ENCODE data around the gene NFXL1.
A peak's percentile ranks its signal among the peaks of the same experiment; 100 is the strongest.

The NFXL1 gene

DNA sequence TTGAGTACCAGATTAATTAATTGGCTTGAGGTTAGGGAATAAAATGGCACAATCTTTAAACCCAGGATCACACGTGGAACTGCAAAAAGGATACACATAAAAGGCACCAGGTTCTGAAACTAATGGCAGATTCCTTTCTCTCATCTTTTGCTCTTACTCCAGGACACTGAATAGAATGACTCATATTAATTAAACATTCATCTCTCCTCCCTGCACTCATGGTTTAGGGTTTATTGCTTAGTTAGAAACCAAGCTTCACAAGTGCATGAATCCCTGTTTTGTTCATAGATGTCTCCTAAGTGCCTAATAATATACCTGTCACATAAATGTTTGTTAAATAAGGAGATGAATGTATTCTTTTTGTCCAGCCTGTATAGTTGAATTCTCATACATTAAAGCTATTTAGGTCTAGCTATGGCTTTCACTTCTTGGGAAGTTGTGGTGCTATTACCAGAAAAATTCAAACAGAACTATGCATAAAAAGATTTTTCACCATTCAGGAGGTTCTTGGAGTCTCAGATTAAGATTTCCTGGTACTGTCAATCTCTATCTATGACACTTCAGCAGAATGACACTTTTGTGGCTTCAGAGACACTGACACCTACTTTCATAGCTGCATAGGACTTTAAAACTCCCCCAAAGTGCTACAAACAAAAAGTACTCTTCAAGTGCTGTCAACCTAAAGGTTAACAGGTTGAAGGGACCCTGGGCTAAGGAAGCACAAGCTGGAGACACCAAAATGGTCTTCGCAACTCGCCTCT, 83.9 kb downstream of the NFXL1 start:
- no peak for DNase-seq (ENCODE audit: extremely low spot score)
- ChIA-PET POLR2A (no interaction called here), CTCF (interaction anchor here (0.8 to 4.7 kb wide), 2 partner anchors 10 to 13 kb away, joined by 3 to 20 read pairs; no protein-coding TSS in a partner anchor)
- TF ChIP-seq, protein P1, sequence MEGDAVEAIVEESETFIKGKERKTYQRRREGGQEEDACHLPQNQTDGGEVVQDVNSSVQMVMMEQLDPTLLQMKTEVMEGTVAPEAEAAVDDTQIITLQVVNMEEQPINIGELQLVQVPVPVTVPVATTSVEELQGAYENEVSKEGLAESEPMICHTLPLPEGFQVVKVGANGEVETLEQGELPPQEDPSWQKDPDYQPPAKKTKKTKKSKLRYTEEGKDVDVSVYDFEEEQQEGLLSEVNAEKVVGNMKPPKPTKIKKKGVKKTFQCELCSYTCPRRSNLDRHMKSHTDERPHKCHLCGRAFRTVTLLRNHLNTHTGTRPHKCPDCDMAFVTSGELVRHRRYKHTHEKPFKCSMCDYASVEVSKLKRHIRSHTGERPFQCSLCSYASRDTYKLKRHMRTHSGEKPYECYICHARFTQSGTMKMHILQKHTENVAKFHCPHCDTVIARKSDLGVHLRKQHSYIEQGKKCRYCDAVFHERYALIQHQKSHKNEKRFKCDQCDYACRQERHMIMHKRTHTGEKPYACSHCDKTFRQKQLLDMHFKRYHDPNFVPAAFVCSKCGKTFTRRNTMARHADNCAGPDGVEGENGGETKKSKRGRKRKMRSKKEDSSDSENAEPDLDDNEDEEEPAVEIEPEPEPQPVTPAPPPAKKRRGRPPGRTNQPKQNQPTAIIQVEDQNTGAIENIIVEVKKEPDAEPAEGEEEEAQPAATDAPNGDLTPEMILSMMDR (IDR thresholded peaks at IDR 0.05; ENCODE audit: control extremely low read depth, extremely low read depth, low read depth, missing control alignments) = no peak

DNA sequence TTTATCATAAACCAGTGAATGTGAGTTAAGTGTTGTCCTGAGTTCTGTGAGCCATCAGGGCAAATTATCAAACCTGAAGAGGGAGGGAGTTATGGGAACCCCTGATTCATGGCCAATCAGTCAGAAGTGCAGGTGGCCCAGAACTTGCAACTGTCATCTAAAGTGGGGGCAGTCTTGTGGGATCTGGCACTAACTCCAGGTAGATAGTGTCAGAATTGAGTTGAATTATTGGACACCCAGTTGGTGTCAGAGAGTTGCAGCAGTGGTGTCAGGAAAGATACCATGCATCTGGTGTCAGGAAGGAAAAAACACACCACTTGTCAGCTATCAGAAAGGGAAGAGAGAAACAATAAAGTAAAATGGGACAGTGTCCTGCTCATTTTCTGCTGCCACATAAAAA, 84.9 kb downstream of the NFXL1 start:
- ChIA-PET CTCF (interaction anchor here (4.7 kb wide), 1 partner anchor 11 kb away, joined by 20 read pairs; no protein-coding TSS in a partner anchor), POLR2A (no interaction called here)
- TF ChIP-seq, protein P1 (IDR thresholded peaks at IDR 0.05; ENCODE audit: control extremely low read depth, extremely low read depth, low read depth, missing control alignments) = no peak
- no peak for DNase-seq (ENCODE audit: extremely low spot score)

DNA sequence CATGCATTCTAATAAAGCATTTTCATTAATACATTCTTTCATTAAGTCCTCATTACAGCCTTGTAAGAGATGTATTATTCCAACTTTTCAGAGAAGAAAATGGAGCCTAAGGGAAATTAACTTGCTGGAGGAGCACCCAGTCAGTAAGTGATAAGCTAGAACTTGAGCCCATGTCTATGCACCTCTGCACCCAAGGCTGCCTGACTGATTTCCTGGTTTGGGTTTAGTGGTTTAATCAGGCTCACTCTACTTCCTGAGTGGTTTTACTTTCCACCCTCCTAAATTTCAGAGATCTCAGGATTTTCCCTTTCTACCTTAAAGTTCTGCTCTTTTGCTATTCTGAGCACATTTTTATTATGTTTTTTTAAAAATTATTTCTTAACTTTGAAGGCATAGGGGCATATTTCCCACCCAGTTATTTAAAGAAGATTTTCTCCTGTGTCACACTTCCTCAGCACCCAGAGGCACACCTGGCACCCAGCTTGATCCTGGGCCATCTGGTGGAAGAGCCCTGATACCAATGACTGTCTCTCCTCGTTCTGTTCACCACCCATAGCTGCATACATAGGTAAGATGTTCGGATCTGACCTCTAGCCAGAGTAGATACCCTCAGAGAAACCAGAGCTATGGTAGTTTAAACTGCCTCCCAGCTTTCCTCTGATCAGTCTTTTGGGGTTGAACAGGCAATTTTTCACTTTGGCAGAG, 86.9 kb downstream of the NFXL1 start:
- ChIA-PET CTCF (interaction anchor here (1.0 to 2.4 kb wide), 4 partner anchors 9 to 100 kb away, joined by 3 to 15 read pairs (median 3); no protein-coding TSS in a partner anchor), POLR2A (no interaction called here)
- no peak for DNase-seq (ENCODE audit: extremely low spot score)
- TF ChIP-seq, protein P1 (IDR thresholded peaks at IDR 0.05; ENCODE audit: control extremely low read depth, extremely low read depth, low read depth, missing control alignments) = no peak

DNA sequence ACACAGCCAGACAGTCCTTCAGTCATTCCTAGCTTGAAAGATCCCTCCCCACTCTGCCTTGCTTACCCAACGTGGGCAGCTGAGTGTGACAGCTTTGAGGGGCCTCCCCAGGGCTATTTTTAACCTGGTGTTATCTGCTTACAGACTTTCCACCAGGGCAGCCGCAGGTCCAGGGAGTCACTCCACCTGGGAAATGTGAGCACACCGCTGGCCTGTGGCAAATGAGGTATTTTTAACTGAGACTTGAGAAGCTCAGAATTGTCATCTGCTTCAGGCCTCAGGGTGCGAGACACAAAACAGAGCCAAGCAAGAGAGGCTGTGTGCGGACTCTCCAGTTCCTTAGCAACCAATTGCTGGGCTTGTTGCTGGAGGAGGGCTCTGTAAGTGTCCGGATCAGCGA, 89.5 kb downstream of the NFXL1 start:
- CTCF ChIA-PET = interaction anchor here (1.3 to 3.0 kb wide), 3 partner anchors 10 to 15 kb away, joined by 4 to 16 read pairs (median 7); no protein-coding TSS in a partner anchor
- POLR2A ChIA-PET = no interaction called here
- DNase-seq (ENCODE audit: extremely low spot score) = peak; percentile 29
- TF ChIP-seq, protein P1 (IDR thresholded peaks at IDR 0.05; ENCODE audit: control extremely low read depth, extremely low read depth, low read depth, missing control alignments) = no peak

DNA sequence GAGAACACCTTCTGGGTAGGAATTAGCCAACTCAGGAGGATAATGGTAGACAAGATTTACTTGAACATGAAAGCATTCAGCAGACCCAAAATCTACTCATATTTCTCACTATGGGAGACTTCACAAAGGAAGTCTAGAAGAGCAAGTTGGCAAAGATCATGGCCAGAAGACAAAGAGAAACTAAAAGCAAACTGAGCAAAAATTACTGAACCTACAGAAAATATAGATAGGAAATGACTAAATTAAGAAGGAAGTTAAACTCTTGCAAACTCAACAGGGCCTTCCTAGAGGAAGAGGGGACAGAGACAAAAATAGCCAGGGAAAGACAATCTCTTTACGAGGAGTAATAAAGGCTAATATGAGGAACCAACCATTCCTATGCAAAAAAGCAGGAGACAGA, 95.2 kb downstream of the NFXL1 start:
- POLR2A ChIA-PET = no interaction called here
- CTCF ChIA-PET = interaction anchor here (1.0 to 1.2 kb wide), 2 partner anchors 17 to 20 kb away, joined by 3 to 5 read pairs; no protein-coding TSS in a partner anchor
- DNase-seq (ENCODE audit: extremely low spot score) = no peak

DNA sequence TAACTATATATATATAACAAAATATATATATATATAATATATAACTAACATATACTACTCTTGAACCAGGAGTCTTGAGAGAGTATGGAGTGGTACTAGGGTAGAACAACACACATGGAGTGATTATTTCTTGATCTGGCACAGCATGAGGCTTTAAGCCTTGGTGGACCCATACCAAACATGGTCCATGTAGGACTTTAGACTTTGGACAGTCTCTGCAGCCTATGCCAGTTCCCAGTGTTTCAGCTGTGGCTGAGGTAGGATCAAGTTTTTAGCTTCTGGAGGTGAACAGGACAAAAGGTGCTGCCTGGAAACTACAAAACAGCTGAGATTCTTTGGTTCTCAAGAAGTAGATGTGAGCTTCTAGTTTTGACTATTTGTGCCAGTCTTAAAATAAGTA, 97.1 kb downstream of the NFXL1 start:
- ChIA-PET POLR2A (no interaction called here), CTCF (interaction anchor here (1.6 to 2.0 kb wide), 2 partner anchors 14 to 19 kb away, joined by 3 to 7 read pairs; no protein-coding TSS in a partner anchor)
- TF ChIP-seq, protein P1 (IDR thresholded peaks at IDR 0.05; ENCODE audit: control extremely low read depth, extremely low read depth, low read depth, missing control alignments) = no peak
- DNase-seq (ENCODE audit: extremely low spot score) = no peak

More for the DNA sequence above, 95.2 kb downstream of the NFXL1 start:
- TF ChIP-seq, protein P1 (IDR thresholded peaks at IDR 0.05; ENCODE audit: control extremely low read depth, extremely low read depth, low read depth, missing control alignments) = no peak

Measured in GM10248 (cell line).